Measurements from ENCODE around the gene CDH26.

Gene CDH26

DNA sequence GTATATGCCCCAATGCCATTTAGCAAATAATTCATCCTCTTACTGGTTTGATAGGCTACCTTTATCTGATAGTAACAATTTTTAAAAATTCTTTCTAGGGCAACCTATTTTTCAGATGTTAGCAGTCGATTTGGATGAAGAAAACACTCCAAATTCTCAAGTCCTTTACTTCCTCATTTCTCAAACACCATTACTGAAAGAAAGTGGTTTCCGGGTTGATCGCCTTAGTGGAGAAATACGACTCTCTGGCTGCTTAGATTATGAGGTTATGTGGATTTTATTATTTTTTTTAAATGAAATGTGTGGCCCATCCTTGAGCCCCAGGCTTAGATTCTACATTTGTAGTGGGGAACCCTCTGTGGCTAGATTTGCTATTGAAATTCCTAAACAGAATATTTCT lies 26.3 kb downstream of the CDH26 start:
- TF ChIP-seq, protein P1, sequence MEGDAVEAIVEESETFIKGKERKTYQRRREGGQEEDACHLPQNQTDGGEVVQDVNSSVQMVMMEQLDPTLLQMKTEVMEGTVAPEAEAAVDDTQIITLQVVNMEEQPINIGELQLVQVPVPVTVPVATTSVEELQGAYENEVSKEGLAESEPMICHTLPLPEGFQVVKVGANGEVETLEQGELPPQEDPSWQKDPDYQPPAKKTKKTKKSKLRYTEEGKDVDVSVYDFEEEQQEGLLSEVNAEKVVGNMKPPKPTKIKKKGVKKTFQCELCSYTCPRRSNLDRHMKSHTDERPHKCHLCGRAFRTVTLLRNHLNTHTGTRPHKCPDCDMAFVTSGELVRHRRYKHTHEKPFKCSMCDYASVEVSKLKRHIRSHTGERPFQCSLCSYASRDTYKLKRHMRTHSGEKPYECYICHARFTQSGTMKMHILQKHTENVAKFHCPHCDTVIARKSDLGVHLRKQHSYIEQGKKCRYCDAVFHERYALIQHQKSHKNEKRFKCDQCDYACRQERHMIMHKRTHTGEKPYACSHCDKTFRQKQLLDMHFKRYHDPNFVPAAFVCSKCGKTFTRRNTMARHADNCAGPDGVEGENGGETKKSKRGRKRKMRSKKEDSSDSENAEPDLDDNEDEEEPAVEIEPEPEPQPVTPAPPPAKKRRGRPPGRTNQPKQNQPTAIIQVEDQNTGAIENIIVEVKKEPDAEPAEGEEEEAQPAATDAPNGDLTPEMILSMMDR (IDR thresholded peaks at IDR 0.05; ENCODE audit: low read depth, low read length): no peak
- no peak overlapping the region for H3K4me3 ChIP-seq (ENCODE audit: low read depth, low read length)

DNA sequence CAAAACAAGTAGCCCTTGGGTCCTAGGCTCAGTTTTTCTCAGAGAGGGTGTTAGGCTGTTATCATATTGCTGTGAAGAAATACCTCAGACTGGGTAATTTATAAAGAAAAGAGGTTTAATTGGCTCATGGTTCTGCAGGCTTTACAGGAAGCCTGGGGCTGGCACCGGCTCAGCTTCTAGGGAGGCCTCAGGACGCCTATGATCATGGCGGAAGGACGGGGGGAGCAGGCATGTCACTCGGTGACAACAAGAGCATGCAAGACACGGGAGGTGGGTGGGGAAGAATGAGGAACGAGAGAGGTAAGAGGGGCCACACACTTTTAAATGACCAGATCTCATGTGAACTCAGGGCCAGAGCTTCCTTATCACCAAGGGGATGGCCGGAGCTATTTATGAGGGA lies 26.9 kb downstream of the CDH26 start:
- TF ChIP-seq, protein P1 (IDR thresholded peaks at IDR 0.05; ENCODE audit: low read depth, low read length): no peak
- no peak overlapping the region for H3K4me3 ChIP-seq (ENCODE audit: low read depth, low read length)

DNA sequence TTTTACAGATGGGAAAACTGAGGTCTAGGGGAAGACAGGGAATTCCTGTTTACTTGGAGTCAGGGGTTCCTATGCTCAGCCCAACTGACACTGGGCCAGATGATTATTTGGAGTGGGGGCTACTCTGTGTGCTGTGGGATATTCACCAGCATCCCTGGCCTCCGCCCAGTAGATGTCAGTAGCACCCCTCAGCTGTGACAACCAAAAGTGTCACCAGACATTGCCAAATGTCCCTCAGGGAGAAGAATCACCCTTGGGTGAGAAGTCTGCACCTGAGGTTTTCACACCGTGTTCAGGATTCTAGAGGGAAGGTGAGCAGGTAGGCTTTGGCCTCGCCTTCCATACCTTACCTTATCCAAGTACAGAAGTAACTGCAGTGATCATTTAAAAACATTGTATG lies 27.6 kb downstream of the CDH26 start:
- TF ChIP-seq, protein P1 (IDR thresholded peaks at IDR 0.05; ENCODE audit: low read depth, low read length): no peak
- no peak overlapping the region for H3K4me3 ChIP-seq (ENCODE audit: low read depth, low read length)

DNA sequence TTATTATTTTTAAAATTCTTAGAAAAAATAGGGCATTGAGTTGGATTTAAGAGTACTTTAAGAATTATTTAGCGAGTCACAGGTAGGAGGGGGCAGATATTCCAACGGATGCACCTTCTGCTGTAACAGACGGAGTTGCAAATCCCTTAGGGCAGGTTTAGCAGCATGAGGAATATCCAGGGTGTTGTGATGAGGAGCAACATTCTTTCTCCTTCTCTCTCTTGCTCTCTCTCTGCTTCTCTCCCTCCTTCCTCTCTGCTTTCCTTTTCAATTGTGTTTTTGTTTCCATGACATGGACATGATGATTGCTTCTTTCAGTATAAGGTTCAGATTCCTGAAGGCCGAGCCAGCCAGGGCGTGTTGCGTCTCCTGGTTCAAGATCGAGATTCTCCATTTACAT lies 28.9 kb downstream of the CDH26 start:
- TF ChIP-seq, protein P1 (IDR thresholded peaks at IDR 0.05; ENCODE audit: low read depth, low read length): no peak
- no peak overlapping the region for H3K4me3 ChIP-seq (ENCODE audit: low read depth, low read length)

DNA sequence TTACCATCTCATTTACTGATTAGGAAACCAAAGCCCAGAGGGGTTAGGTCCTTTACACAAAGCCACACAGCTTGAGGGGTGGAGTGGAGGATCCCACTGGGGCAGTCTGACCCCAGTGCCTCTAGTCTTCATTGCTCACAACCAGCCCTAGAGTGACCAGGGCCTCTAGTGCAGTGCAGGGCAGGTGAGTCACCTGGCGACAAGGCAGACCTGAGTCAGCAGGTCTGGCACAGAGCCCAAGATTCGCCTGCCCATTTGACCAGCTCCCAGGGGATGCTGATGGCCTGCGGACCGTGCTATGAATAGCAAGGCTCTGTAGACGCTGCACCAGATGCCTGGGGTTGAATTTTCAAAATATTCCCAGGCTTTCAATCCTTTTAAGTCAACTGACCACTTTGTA lies 29.9 kb downstream of the CDH26 start:
- H3K4me3 ChIP-seq (ENCODE audit: low read depth, low read length): no peak overlapping the region
- TF ChIP-seq, protein P1 (IDR thresholded peaks at IDR 0.05; ENCODE audit: low read depth, low read length): no peak

DNA sequence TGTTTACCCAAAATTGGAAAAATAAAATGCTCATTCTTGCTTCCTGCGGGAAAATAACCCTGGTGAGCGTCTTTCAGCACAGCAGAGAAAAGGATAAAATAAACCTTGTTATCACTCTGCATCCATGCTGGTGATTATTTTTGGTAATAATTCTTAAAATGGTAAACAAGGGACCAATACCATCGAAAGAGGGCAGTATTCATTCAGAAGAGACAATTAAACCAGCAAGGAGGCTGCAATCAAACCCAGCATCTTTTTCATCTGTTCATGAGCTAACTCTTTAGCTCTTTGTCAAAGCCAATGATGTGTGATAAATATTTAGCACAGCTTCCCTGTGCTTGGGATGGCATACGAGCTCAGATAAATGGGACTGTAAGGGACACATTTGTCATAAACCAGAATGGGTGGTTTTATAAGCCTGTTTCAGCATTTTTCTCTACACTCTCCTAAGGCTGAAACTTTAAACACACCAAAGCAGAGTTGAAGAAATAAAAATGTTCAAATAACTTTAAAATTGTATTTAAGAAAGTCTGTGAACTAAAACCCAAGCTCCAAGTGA lies 34.4 kb downstream of the CDH26 start:
- TF ChIP-seq, protein P1 (IDR thresholded peaks at IDR 0.05; ENCODE audit: low read depth, low read length): no peak
- H3K4me3 ChIP-seq (ENCODE audit: low read depth, low read length): no peak overlapping the region

DNA sequence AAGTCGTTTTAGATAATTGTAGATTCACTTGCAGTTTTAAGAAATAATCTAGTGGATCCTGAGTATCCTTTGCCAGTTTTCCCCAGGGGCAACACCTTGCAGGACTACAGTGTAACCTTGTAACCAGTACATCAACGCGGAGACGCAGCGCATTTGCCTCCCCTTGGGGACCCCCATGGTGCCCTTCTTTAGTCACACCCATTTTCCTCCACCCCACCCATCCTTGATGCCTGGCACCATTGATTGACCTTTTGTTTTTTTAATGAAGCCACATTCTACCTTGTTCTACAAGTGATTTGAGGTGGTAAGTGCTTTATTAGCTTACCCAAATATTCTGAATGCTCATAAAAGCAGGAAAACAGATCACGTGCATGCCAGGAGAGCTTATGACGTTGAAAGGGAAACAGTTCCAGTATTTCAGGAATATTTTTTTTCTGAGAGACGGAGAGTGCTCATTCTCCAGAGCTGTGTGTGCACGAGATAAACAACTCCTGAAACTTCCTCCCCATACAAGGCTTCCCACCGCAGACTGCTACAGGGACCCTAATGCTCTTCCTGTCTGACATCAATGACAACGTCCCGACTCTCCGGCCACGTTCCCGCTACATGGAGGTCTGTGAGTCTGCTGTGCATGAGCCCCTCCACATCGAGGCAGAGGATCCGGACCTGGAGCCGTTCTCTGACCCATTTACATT lies 35.7 kb downstream of the CDH26 start:
- no peak overlapping the region for H3K4me3 ChIP-seq (ENCODE audit: low read depth, low read length)
- TF ChIP-seq, protein P1 (IDR thresholded peaks at IDR 0.05; ENCODE audit: low read depth, low read length): no peak

Data from WI38 (cell line).